Fibroblast of lung (primary cell): ENCODE measurements around the gene MFN2. TPM values are rescaled to one million over a fixed set of nuclear protein-coding genes. Genes with fewer than 3 reads are reported as not detected.
A peak's percentile ranks its signal among the peaks of the same experiment; 100 is the strongest.

Experiments
- DNase-seq, 2 donors: peaks; one replicate each; pipeline versions ENCODE4 v3.0.0 to v3.0.0-alpha.2; 2010; ENCODE audit warnings: low read depth in 2 of 2
- H2AFZ ChIP-seq: 2 replicates; pipeline ENCODE4 v1.5.1; 2012; ENCODE audit warnings: low read length, control low read depth, inconsistent platforms
- H3K27ac ChIP-seq: 2 replicates; pipeline ENCODE4 v1.5.1; 2011; ENCODE audit warnings: low read length, control low read depth; ENCODE audit not compliant: insufficient read depth
- H3K27me3 ChIP-seq: 2 replicates; pipeline ENCODE4 v1.5.1; 2011; ENCODE audit warnings: mild to moderate bottlenecking, low read length; ENCODE audit not compliant: control insufficient read depth, insufficient read depth
- H3K36me3 ChIP-seq: 2 replicates; pipeline ENCODE4 v1.5.1; 2011; ENCODE audit warnings: low read length; ENCODE audit not compliant: control insufficient read depth, insufficient read depth
- H3K4me1 ChIP-seq: 2 replicates; pipeline ENCODE4 v1.5.1; 2011; ENCODE audit warnings: low read length; ENCODE audit not compliant: control insufficient read depth, insufficient read depth; ENCODE audit errors: extremely low read depth
- H3K4me2 ChIP-seq: 2 replicates; pipeline ENCODE4 v1.5.1; 2011; ENCODE audit warnings: low read length, control low read depth; ENCODE audit not compliant: insufficient read depth; ENCODE audit errors: extremely low read depth
- H3K4me3 ChIP-seq, 4 experiments: fragments of 200-600 bp in 1 of 4; sonication (generic) in 1 of 4; replicated peaks in 1 of 4; 2 replicates each; pipeline ENCODE4 v1.5.1; 2011 to 2016; ENCODE audit warnings: low read length in 4 of 4, low read depth in 3 of 4, mild to moderate bottlenecking in 3 of 4, control low read depth in 2 of 4, inconsistent platforms in 1 of 4, mixed read lengths in 1 of 4; ENCODE audit not compliant: insufficient read depth in 1 of 4; ENCODE audit errors: control extremely low read depth in 1 of 4
- H3K79me2 ChIP-seq: 2 replicates; pipeline ENCODE4 v1.5.1; 2012; ENCODE audit warnings: mild to moderate bottlenecking, low read length, inconsistent platforms; ENCODE audit not compliant: control insufficient read depth, insufficient read depth
- H3K9ac ChIP-seq: 2 replicates; pipeline ENCODE4 v1.5.1; 2011; ENCODE audit warnings: mild to moderate bottlenecking, low read length, control low read depth; ENCODE audit not compliant: insufficient read depth
- H3K9me3 ChIP-seq: 2 replicates; pipeline ENCODE4 v1.5.1; 2012; ENCODE audit warnings: low read depth, low read length; ENCODE audit not compliant: control insufficient read depth, insufficient read depth
- H4K20me1 ChIP-seq: 2 replicates; pipeline ENCODE4 v1.5.1; 2011; ENCODE audit warnings: low read length; ENCODE audit not compliant: control insufficient read depth, insufficient read depth; ENCODE audit errors: extremely low read depth
- EZH2 ChIP-seq: IDR thresholded peaks from 2 replicates; pipeline ENCODE4 v1.5.1; 2012; ENCODE audit warnings: low read length, control low read depth, mild to moderate bottlenecking; ENCODE audit errors: missing control alignments
- polyA plus RNA-seq, 2 donors: library from polyadenylated mRNA; depleted of rRNA in 1 of 2; stranded (reverse) in 1 of 2; unstranded in 1 of 2; fragments of >200 nt; gene quantifications; 2 replicates each; pipeline ENCODE4 v1.2.1, GENCODE V29; 2011 to 2012; ENCODE audit warnings: missing spikeins in 1 of 2
- total RNA-seq: library from RNA; depleted of rRNA; stranded (reverse); fragments of >200 nt; gene quantifications from 2 replicates; pipeline ENCODE4 v1.2.1, GENCODE V29; 2014
- TF ChIP-seq, protein P1 (sequence below), 2 donors: IDR thresholded peaks in 1 of 2; conservative IDR thresholded peaks in 1 of 2; 1 replicate in 1 of 2; 2 replicates in 1 of 2; pipeline ENCODE4 v1.5.1; 2011 to 2012; ENCODE audit warnings: low read length in 2 of 2, control low read depth in 1 of 2, inconsistent platforms in 1 of 2, low read depth in 1 of 2, mild to moderate bottlenecking in 1 of 2

MFN2 gene
- total and polyA plus RNA-seq, 2 donors (not counting 1 experiment from before 2014, with no cell fraction given) = 50.6 to 52.5 TPM

DNA sequence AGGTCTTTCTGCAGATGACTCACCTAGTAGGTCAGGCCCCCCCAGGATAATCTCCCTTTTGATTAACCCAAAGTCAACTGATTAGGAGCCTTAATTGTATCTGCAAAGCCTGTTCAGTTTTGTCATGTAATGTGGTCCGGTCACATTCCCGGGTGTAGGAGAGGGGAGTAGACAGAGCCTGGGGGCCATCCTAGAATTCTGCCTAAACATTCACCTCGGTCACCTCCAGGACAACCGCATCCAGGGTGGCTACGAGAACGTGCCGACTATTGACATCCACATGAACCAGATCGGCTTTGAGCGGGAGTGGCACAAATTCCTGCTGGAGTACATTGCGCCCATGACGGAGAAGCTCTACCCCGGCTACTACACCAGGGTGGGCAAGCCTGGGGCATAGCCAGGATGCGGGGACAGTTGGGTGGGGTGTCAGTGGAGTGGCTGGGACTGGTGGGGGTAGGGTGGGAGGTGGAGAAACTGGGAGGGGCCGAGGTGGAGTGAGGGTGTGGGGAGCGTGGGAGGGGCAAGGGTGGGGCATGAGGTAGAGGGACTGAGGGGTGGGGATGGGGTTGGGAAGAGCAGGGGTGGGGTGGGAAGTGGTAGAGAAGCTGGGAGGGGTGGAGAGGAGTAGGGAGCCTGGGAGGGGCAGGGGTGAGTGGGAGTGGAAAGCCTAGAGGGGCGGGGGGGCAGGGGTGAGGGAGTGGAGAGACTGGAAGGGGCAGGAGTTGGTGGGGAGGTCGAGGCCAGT, 9.6 kb upstream of the MFN2 start:
- peaks cover 20% of the 10 kb centered on the region for H3K36me3 ChIP-seq
- no peaks in the 10 kb centered on the region for H3K9me3 ChIP-seq
- no peaks in the 10 kb centered on the region for H3K27me3 ChIP-seq
- no peaks in the 10 kb centered on the region for H3K4me1 ChIP-seq
- no peak overlapping the region for H3K4me3 ChIP-seq
- H3K27ac ChIP-seq = no peak overlapping the region
- no peak for DNase-seq
- H3K4me2 ChIP-seq = no peak overlapping the region
- no peak overlapping the region for H2AFZ ChIP-seq
- no peak overlapping the region for H3K9ac ChIP-seq
- no peak for TF ChIP-seq EZH2
- TF ChIP-seq, protein P1, sequence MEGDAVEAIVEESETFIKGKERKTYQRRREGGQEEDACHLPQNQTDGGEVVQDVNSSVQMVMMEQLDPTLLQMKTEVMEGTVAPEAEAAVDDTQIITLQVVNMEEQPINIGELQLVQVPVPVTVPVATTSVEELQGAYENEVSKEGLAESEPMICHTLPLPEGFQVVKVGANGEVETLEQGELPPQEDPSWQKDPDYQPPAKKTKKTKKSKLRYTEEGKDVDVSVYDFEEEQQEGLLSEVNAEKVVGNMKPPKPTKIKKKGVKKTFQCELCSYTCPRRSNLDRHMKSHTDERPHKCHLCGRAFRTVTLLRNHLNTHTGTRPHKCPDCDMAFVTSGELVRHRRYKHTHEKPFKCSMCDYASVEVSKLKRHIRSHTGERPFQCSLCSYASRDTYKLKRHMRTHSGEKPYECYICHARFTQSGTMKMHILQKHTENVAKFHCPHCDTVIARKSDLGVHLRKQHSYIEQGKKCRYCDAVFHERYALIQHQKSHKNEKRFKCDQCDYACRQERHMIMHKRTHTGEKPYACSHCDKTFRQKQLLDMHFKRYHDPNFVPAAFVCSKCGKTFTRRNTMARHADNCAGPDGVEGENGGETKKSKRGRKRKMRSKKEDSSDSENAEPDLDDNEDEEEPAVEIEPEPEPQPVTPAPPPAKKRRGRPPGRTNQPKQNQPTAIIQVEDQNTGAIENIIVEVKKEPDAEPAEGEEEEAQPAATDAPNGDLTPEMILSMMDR (conservative IDR thresholded peaks at IDR 0.05 in 1 of 2, IDR thresholded peaks at IDR 0.05 in 1 of 2; ENCODE audit: low read depth in 1 of 2, low read length in 2 of 2) = no peak
- H4K20me1 ChIP-seq = no peaks in the 10 kb centered on the region
- H3K79me2 ChIP-seq = no peaks in the 10 kb centered on the region

DNA sequence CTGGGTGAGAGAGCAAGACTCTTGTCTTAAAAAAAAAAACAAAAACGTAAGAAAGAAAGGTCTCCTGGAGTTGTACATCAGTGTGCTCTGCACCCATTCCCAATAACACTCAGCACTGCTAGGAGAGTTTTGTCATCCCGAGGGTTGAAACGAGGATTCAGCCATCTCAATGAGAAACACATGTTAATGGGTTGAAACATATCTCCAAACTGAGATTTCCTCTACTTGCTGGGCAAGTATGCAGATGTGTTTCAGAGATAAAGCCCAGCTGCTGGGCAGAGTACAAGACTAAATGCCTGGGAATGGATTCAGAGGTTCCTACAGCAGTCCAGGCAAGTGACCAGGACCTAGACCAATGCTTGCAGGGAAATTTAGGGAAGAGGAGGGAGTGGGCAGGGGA, 2.6 kb upstream of the MFN2 start:
- DNase-seq = peak in 1 of 2 donors; percentile 32
- peaks cover 3% of the 10 kb centered on the region for H3K36me3 ChIP-seq

DNA sequence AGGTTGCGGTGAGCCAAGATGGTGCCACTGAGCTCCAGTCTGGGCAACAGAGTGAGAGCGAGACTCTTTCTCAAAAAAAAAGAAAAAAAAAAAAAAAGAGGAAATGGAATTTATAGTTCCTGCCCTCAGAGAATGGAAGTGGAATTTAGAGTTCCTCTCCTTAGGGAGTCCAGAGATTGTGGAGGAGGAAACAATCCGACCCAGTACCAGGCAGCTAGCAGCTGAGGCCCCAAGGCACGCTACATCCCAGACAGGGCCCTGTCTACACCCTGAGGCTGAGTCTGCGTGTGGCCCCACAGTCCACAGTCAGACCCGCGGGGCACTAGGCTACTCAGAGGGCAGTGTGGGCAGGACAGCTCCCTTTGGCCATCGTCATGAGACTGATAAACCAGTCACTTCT, 1.9 kb upstream of the MFN2 start:
- H3K9me3 ChIP-seq = no peaks in the 10 kb centered on the region
- no peak for DNase-seq
- peaks cover 16% of the 10 kb centered on the region for H3K4me1 ChIP-seq
- no peak overlapping the region for H3K4me2 ChIP-seq
- H3K36me3 ChIP-seq = peaks cover 2% of the 10 kb centered on the region
- H3K4me3 ChIP-seq = no peak overlapping the region
- no peaks in the 10 kb centered on the region for H4K20me1 ChIP-seq
- H3K9ac ChIP-seq = no peak overlapping the region
- H3K27ac ChIP-seq = no peak overlapping the region
- H3K79me2 ChIP-seq = peaks cover 18% of the 10 kb centered on the region
- TF ChIP-seq EZH2 = no peak
- H3K27me3 ChIP-seq = no peaks in the 10 kb centered on the region
- no peak overlapping the region for H2AFZ ChIP-seq

More for the DNA sequence above, 2.6 kb upstream of the MFN2 start:
- Histone ChIP-seq H3K9me3 (no peaks in the 10 kb centered on the region), H3K9ac (no peak overlapping the region), H4K20me1 (no peaks in the 10 kb centered on the region), H3K27ac (no peak overlapping the region), H2AFZ (no peak overlapping the region), H3K4me3 (no peak overlapping the region), H3K4me2 (no peak overlapping the region), H3K27me3 (no peaks in the 10 kb centered on the region), H3K4me1 (peaks cover 16% of the 10 kb centered on the region), H3K79me2 (peaks cover 18% of the 10 kb centered on the region)
- TF ChIP-seq EZH2 = no peak
- TF ChIP-seq, protein P1 (conservative IDR thresholded peaks at IDR 0.05 in 1 of 2, IDR thresholded peaks at IDR 0.05 in 1 of 2; ENCODE audit: low read depth in 1 of 2, low read length in 2 of 2) = no peak
